WI38 (cell line): ENCODE results near the gene NTMT1.

Experiments
- H3K4me3 ChIP-seq: 2 replicates; pipeline ENCODE4 v1.5.1; 2011; ENCODE audit warnings: low read depth, mild to moderate bottlenecking, control low read depth, low read length
- TF ChIP-seq, protein P1 (sequence below): IDR thresholded peaks from 2 replicates; pipeline ENCODE4 v1.5.1; 2012; ENCODE audit warnings: low read depth, mild to moderate bottlenecking, control low read depth, low read length

NTMT1 gene

DNA sequence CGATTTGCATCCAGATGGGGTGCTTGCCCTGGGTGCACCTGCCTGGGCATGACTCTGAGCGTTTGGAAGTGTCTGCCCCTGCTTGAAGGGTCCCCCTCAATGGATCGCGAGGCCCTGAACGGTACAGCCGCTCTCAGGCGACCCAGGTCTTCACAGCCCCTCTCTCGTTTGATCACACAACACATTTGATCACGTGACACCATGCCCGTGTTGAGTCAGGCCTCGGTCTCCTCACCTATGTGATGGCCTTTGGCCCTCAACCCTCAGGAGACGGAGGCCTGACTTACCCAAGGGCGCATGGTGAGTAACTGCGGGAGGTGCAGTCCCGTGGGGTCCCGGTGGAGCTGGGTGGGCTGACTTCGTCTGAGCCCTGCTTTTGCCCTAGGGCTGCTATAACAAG lies 18.9 kb downstream of the NTMT1 start:
- no peak overlapping the region for H3K4me3 ChIP-seq
- TF ChIP-seq, protein P1, sequence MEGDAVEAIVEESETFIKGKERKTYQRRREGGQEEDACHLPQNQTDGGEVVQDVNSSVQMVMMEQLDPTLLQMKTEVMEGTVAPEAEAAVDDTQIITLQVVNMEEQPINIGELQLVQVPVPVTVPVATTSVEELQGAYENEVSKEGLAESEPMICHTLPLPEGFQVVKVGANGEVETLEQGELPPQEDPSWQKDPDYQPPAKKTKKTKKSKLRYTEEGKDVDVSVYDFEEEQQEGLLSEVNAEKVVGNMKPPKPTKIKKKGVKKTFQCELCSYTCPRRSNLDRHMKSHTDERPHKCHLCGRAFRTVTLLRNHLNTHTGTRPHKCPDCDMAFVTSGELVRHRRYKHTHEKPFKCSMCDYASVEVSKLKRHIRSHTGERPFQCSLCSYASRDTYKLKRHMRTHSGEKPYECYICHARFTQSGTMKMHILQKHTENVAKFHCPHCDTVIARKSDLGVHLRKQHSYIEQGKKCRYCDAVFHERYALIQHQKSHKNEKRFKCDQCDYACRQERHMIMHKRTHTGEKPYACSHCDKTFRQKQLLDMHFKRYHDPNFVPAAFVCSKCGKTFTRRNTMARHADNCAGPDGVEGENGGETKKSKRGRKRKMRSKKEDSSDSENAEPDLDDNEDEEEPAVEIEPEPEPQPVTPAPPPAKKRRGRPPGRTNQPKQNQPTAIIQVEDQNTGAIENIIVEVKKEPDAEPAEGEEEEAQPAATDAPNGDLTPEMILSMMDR: no peak

DNA sequence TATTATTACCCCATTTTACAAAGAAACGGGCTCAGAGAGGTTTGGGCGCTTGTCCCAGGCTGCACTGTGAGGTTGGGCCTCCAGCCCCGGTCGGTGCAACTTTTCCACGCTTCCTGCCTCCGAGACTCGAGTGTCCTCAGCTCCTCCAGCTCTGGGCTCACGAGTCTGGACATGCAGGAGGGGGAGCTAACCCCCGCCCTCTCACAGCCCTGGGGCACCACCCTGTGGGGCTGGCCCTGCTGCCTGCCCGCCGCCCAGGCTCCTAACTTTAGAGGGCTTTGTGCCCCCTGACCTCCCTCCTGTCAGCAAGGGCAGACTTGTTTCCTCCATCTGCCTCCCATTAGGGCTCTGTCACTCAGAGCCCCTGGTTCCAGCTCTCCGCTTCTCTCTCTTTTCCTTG lies 20.3 kb downstream of the NTMT1 start:
- TF ChIP-seq, protein P1: no peak
- no peak overlapping the region for H3K4me3 ChIP-seq

DNA sequence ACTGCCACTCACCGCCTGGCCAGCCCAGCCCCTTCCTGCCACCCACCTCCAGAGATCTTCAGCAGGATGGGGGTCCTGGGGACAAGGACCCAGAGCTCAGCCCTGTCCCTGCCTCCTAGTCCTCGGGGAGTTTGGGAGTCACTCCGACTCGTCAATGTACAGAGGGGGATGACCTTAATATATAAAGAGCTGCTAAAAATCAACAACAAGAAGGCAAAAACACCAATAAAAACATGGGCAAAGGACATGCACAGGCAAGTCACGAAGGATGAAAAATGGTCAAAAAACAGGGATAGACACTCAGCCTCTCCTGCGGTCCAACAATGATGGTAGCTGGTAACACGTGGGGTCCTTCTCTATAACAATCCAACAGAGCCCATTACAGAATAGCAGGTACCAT lies 20.7 kb downstream of the NTMT1 start:
- TF ChIP-seq, protein P1: no peak
- H3K4me3 ChIP-seq: no peak overlapping the region

DNA sequence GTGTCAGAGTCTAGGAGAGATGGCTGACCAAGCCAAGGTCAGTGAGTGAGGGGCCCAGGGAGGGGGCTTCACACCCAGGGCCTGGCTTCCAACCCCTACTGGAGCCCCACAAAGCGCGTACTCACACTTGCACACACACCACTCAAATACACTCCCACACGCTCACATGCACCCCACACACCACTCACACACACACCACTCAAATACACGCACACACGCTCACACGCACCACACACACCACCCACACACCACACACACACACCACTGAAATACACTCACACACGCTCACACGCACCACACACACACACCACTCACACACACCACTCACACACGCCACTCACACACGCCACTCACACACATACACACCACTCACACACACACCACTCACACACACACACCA lies 21.7 kb downstream of the NTMT1 start:
- TF ChIP-seq, protein P1: no peak
- no peak overlapping the region for H3K4me3 ChIP-seq

DNA sequence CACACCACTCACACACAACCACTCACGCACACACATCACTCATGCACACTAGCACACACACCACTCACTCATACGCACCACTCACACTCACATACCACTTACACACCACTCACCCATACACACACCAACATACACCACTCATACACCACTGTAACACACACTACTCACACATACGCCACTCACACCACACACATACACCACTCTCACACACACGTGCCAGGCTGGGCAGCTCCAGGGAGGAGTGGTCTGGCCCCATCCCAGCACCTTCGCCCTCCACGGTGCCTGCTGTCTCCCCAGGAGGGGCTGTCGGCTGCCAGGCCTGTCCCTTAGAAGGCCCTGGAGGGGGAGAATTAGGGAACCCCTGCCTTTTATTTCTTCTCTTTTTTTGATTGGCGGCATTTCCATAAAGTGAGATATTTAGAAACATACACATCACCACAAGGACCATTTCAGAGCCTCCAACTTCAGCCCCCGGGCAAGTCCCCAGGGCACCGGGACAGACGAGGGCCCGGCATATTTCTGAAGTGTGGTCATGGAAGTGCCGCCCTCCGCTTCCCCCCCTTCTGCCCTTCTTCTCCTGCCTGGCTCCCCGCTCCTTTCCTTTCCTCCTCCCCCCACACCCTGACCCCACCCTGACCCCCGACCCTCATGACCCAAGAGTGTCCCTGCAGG lies 22.3 kb downstream of the NTMT1 start:
- TF ChIP-seq, protein P1: no peak
- no peak overlapping the region for H3K4me3 ChIP-seq

DNA sequence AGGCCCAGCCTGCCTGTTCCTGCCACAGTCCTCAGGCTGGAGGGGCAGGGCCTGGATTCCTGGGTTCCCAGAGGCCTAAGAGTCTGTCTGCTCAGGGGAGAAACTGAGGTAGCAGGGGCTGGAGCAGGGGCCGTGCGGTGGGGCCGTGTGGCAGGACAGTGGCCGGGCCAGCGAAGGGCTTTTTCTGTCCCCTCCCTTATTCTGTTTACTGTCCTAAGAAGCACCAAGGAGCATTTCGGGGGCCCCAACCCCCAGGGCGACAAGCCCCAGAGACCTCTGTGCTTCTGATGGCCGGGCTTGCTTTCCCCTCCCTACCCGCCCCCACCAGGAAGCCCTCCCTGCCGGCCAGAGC lies 22.8 kb downstream of the NTMT1 start:
- TF ChIP-seq, protein P1: no peak
- H3K4me3 ChIP-seq: no peak overlapping the region

DNA sequence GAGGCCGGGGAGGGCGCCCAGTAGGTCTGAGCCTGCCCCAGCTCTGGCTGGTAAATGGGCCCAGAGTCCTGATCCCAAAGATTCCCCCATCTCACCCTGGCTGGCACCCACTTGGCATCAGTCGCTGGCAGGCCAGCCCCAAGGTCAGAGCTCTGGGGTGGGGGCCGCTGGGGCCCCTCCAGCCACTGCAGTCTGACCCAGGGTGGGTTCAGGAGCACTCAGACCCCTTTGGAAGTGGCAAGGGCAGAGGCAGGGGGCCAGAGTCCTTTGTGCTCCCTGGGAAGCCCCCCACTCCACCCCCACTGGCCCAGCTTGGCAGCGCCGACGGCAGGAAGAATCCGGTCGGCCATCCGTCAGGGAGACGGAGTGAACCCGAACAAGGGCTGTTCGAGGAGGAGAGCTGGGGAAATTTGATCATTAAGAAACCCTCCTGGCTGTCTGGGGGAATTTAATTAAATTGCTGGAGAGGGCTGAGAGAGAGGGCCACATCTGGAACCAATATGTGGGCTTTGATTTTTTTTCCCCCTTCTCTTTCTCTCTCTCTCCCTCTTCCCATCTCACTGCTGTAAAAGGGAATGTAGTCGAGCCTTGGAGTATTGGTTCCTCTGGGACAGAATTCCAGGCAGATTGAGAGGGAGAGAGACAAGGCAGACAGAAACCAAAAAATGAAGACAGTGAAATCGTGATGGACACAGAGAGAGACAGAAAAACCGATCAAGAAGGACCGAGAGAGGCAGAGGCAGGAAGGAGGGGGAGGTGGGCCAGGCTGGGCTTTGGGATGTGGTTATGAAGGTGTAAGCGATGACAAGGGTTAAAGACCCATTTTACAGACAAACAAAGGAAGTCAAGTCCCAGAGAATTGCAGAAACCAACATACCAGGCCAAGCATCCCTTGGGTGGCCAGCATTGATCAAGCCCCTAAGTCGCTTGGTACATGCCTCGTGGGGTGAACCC lies 24.0 kb downstream of the NTMT1 start:
- TF ChIP-seq, protein P1: no peak
- H3K4me3 ChIP-seq: no peak overlapping the region
